Ishikawa (cell line): Measurements from ENCODE around the gene SART3.

Experiments used
- CEBPB ChIP-seq: IDR thresholded peaks from 2 replicates; pipeline ENCODE4 v1.6.1; 2012
- CREB1 ChIP-seq: IDR thresholded peaks from 2 replicates; pipeline ENCODE4 v1.6.1; 2012; ENCODE audit warnings: low read depth
- EGR1 ChIP-seq: IDR thresholded peaks from 2 replicates; pipeline ENCODE4 v1.6.1; 2012
- EP300 ChIP-seq: IDR thresholded peaks from 2 replicates; pipeline ENCODE4 v1.6.1; 2012; ENCODE audit warnings: borderline replicate concordance
- FOXM1 ChIP-seq: IDR thresholded peaks from 2 replicates; pipeline ENCODE4 v1.6.1; 2012; ENCODE audit warnings: low read depth, borderline replicate concordance
- NFIC ChIP-seq: IDR thresholded peaks from 2 replicates; pipeline ENCODE4 v1.6.1; 2012
- RAD21 ChIP-seq: IDR thresholded peaks from 2 replicates; pipeline ENCODE4 v1.6.1; 2012; ENCODE audit warnings: low read depth
- TAF1 ChIP-seq: IDR thresholded peaks from 2 replicates; pipeline ENCODE4 v1.6.1; 2012; ENCODE audit warnings: low read depth, mild to moderate bottlenecking
- TCF12 ChIP-seq: IDR thresholded peaks from 2 replicates; pipeline ENCODE4 v1.6.1; 2012; ENCODE audit warnings: low read depth
- TEAD4 ChIP-seq: IDR thresholded peaks from 2 replicates; pipeline ENCODE4 v1.6.1; 2012
- USF1 ChIP-seq: IDR thresholded peaks from 2 replicates; pipeline ENCODE4 v1.6.1; 2012
- YY1 ChIP-seq: IDR thresholded peaks from 2 replicates; pipeline ENCODE4 v1.6.1; 2012; ENCODE audit warnings: low read depth
- ZBTB7A ChIP-seq: IDR thresholded peaks from 2 replicates; pipeline ENCODE4 v1.6.1; 2012; ENCODE audit warnings: low read depth
- TF ChIP-seq, protein P1 (sequence below): IDR thresholded peaks from 2 replicates; pipeline ENCODE4 v1.6.1; 2012
- TF ChIP-seq, protein P2 (sequence below): IDR thresholded peaks from 2 replicates; pipeline ENCODE4 v1.6.1; 2012; ENCODE audit warnings: low read depth, mild to moderate bottlenecking

The SART3 gene

GRCh38 chr12:108586306-108586705 lies 25.3 kb upstream of the SART3 start:
- TF ChIP-seq FOXM1 (no peak), NFIC (no peak), YY1 (no peak), TCF12 (no peak), RAD21 (no peak), CEBPB (no peak), EGR1 (no peak), ZBTB7A (no peak), TAF1 (no peak), EP300 (no peak), USF1 (no peak), CREB1 (no peak), TEAD4 (no peak)
- TF ChIP-seq, protein P1, sequence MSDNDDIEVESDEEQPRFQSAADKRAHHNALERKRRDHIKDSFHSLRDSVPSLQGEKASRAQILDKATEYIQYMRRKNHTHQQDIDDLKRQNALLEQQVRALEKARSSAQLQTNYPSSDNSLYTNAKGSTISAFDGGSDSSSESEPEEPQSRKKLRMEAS: no peak
- TF ChIP-seq, protein P2, sequence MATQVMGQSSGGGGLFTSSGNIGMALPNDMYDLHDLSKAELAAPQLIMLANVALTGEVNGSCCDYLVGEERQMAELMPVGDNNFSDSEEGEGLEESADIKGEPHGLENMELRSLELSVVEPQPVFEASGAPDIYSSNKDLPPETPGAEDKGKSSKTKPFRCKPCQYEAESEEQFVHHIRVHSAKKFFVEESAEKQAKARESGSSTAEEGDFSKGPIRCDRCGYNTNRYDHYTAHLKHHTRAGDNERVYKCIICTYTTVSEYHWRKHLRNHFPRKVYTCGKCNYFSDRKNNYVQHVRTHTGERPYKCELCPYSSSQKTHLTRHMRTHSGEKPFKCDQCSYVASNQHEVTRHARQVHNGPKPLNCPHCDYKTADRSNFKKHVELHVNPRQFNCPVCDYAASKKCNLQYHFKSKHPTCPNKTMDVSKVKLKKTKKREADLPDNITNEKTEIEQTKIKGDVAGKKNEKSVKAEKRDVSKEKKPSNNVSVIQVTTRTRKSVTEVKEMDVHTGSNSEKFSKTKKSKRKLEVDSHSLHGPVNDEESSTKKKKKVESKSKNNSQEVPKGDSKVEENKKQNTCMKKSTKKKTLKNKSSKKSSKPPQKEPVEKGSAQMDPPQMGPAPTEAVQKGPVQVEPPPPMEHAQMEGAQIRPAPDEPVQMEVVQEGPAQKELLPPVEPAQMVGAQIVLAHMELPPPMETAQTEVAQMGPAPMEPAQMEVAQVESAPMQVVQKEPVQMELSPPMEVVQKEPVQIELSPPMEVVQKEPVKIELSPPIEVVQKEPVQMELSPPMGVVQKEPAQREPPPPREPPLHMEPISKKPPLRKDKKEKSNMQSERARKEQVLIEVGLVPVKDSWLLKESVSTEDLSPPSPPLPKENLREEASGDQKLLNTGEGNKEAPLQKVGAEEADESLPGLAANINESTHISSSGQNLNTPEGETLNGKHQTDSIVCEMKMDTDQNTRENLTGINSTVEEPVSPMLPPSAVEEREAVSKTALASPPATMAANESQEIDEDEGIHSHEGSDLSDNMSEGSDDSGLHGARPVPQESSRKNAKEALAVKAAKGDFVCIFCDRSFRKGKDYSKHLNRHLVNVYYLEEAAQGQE: no peak

DNA sequence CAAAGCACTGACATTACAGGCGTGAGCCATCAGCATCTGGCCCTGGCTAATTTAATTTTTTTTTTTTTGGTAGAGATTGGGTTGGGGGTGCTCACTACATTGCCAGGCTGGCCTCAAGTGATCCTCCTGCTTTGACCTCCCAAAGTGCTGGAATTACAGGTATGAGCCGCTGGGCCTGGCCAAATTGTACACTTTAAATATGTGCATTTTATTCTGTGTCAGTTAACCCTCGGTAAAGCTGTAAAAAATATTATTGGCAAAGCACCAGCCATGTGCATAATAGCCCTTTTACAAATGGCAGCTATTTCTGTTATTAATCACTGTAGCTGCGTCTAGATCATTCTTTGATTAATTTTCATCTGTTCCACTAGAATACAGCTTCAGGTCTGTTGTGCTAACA lies 24.9 kb upstream of the SART3 start:
- TF ChIP-seq EGR1 (no peak), TEAD4 (no peak), ZBTB7A (no peak), CEBPB (no peak), USF1 (no peak), YY1 (no peak), EP300 (no peak), CREB1 (no peak), TAF1 (no peak), FOXM1 (no peak), RAD21 (no peak), NFIC (no peak), TCF12 (no peak)
- TF ChIP-seq, protein P2: no peak
- TF ChIP-seq, protein P1: no peak

DNA sequence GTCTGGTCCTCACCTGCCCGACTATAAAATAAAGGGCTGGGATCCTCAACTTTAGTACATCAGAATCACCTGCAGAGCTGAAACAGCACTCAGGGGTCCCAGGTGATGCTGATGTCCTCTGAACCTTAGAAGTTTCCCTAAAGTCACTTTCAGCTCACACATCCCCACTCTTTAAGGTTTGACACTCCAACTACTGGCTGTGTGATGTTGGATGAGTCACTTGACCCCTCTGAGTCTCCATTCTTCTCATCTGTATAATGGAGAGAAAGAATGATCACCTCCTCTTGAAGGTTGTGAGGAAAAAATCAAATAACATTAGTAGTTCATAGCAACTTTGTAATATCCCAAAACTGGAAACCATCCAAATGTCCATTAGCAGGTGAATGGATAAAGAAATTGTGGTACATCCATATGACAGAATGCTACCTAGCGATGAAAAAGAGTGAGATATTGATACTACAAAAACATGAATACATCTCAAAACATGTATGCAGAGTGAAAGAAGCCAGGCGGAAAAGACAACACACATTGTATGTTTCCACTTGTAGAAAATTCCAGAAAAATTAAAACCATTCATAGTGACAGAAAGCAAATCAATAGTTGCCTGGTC lies 23.6 kb upstream of the SART3 start:
- TF ChIP-seq, protein P2: no peak
- TF ChIP-seq USF1 (no peak), EP300 (no peak), CEBPB (no peak), TCF12 (no peak), TEAD4 (no peak), CREB1 (no peak), EGR1 (no peak), RAD21 (no peak), FOXM1 (no peak)
- TF ChIP-seq, protein P1: no peak

DNA sequence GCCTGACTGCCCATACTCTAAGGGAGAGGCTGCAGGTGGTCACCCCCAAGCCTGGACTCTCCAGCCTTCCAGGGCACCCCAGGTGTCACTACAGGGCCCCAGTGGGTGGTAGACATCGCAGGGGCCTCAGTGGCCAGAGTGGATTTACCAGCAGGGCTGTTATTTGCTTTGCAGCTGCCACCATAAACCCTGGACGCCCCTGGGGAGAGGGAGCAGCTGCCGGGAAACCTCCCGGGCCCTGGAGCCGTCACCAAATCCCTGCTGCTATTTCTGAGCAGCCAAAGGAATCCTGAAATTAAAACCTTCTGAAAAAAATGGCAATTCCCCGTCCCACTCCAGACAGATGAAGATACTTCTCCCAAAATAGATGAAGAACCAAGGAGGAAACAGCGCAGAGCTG lies 23.0 kb upstream of the SART3 start:
- no peak for TF ChIP-seq RAD21
- TF ChIP-seq EGR1: no peak
- TF ChIP-seq ZBTB7A: no peak
- no peak for TF ChIP-seq TEAD4
- no peak for TF ChIP-seq TCF12
- no peak for TF ChIP-seq YY1
- TF ChIP-seq CREB1: no peak
